Kidney (tissue), 14 donors: ENCODE results near the gene GPC3. TPM values are rescaled to one million over a fixed set of nuclear protein-coding genes. Genes with fewer than 3 reads are reported as not detected.
"Not testable (repeated sequence)": the region's sequence is repeated elsewhere in the genome, so short reads cannot be mapped to it uniquely, and the experiment has no call there.

Source experiments
- DNase-seq, 5 donors: peaks; one replicate each; pipeline ENCODE4 v3.0.0-alpha.2; 2013 to 2020
- FAIRE-seq: peaks from 2 replicates; lab custom pipeline; 2012; peaks lifted over from hg19 to GRCh38; lab: Jason Lieb, UNC
- H3K27ac ChIP-seq, 2 donors: one replicate each; pipeline ENCODE4 v1.7.0; 2013; ENCODE audit warnings: low read depth in 2 of 2, low read length in 2 of 2, inconsistent platforms in 1 of 2
- H3K27me3 ChIP-seq: one replicate; pipeline ENCODE4 v1.7.1; 2013; ENCODE audit warnings: low read length, inconsistent platforms; ENCODE audit not compliant: control insufficient read depth, insufficient read depth
- H3K36me3 ChIP-seq, 3 donors: one replicate each; pipeline versions ENCODE4 v1.7.0 to v1.7.1; 2013; ENCODE audit warnings: low read length in 3 of 3, control low read depth in 1 of 3, inconsistent platforms in 1 of 3; ENCODE audit not compliant: insufficient read depth in 3 of 3, control insufficient read depth in 2 of 3
- H3K4me1 ChIP-seq, 3 donors: one replicate each; pipeline versions ENCODE4 v1.7.0 to v1.7.1; 2013; ENCODE audit warnings: low read length in 3 of 3, inconsistent platforms in 1 of 3, low read depth in 1 of 3; ENCODE audit not compliant: control insufficient read depth in 2 of 3, insufficient read depth in 2 of 3
- H3K4me3 ChIP-seq, 3 donors: one replicate each; pipeline versions ENCODE4 v1.7.0 to v1.8.1; 2013; ENCODE audit warnings: low read length in 3 of 3, control low read depth in 1 of 3, inconsistent platforms in 1 of 3
- H3K9ac ChIP-seq, 3 donors: one replicate each; pipeline versions ENCODE4 v1.7.0 to v1.7.1; 2013; ENCODE audit warnings: low read length in 3 of 3, control low read depth in 1 of 3, inconsistent platforms in 1 of 3
- H3K9me3 ChIP-seq, 3 donors: one replicate each; pipeline versions ENCODE4 v1.7.0 to v1.7.1; 2013; ENCODE audit warnings: low read length in 3 of 3, control low read depth in 1 of 3, inconsistent platforms in 1 of 3; ENCODE audit not compliant: control insufficient read depth in 2 of 3, insufficient read depth in 1 of 3
- CTCF ChIP-seq: IDR thresholded peaks from 3 replicates; pipeline ENCODE4 v1.5.1; 2012; ENCODE audit warnings: mild to moderate bottlenecking, moderate library complexity, borderline replicate concordance; ENCODE audit not compliant: insufficient read depth; ENCODE audit errors: extremely low read depth
- intact Hi-C: fragments of 100-400 bp; cut with DNase I; formaldehyde crosslinking; loops from one replicate; pipeline ENCODE4 v1.11.1; 2022
- polyA plus RNA-seq: library from polyadenylated mRNA; stranded (reverse); fragments of 350-450 nt; fragmentation: Illumina TruSeq; extraction: RNeasy Lipid Tissue Mini Kit (QIAGEN cat#74804); gene quantifications from one replicate; pipeline ENCODE4 v1.2.3, GENCODE V29; 2014; ENCODE audit warnings: low read depth, low replicate concordance; ENCODE audit not compliant: insufficient read depth
- total RNA-seq: library from RNA; stranded (reverse); fragmentation: NEBNext Ultra II Directional; extraction: Animal tissue kit (Norgen Biotek cat#: 25700); gene quantifications from one replicate; pipeline ENCODE4 v1.2.1, GENCODE V29; 2021
- donor health status: control.
- donor health status: control.
- donor health status: control.
- donor health status: control.
- donor health status: control.
- donor health status: DM: yes; HTN: yes; CAD: no.
- donor health status: Normal renal cell carcinoma (clear cell type).

GPC3 gene
- total and polyA plus RNA-seq, 2 donors from 2014 or later: 43.0 to 52.5 TPM

DNA sequence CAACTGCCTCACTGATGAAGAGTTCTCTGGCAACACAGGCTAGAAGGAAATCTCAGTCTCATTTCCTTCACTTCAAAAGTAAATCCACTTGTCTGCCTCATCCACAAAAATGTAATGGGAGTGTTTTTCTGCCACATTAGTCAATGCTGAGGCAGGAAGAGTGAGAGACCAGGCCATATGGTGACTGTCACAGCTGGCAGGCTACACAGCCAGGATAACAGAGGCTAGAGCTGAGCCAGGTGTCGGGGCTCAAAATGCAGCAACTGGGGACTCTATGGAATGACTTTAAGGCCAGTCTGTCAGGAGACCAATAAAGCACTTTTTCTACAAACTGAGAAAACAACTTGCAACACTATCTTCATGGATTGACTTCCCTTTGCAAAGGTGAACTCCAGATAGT lies 204.2 kb downstream of the GPC3 start:
- TF ChIP-seq CTCF: no peak
- no peak overlapping the region for H3K4me3 ChIP-seq
- H3K9ac ChIP-seq: no peak overlapping the region
- H3K4me1 ChIP-seq: peaks cover 0 to 2% (median 0%) of the 10 kb centered on the region in 3 donors
- FAIRE-seq: no peak
- intact Hi-C loops: no loop called here
- no peak overlapping the region for H3K27ac ChIP-seq
- H3K9me3 ChIP-seq: no peaks in the 10 kb centered on the region
- H3K36me3 ChIP-seq: no peaks in the 10 kb centered on the region
- DNase-seq: peak in 3 of 5 donors; percentile 31 to 50 (median 34)
- H3K27me3 ChIP-seq: peaks cover 2% of the 10 kb centered on the region

- DNase-seq (no peak), FAIRE-seq (peak; percentile 65)
- Histone ChIP-seq H3K36me3 (no peaks in the 10 kb centered on the region), H3K9ac (no peak overlapping the region), H3K27me3 (no peaks in the 10 kb centered on the region), H3K27ac (no peak overlapping the region), H3K4me3 (no peak overlapping the region), H3K4me1 (no peaks in the 10 kb centered on the region), H3K9me3 (no peaks in the 10 kb centered on the region)
- TF ChIP-seq CTCF: peak; percentile 29
- intact Hi-C loops: no loop called here
These were observed 209.3 kb downstream of the GPC3 start for GRCh38 chrX:133776072-133776471.

- Histone ChIP-seq H3K4me1 (no peaks in the 10 kb centered on the region), H3K4me3 (no peak overlapping the region), H3K9me3 (no peaks in the 10 kb centered on the region), H3K36me3 (no peaks in the 10 kb centered on the region), H3K27me3 (no peaks in the 10 kb centered on the region), H3K27ac (no peak overlapping the region), H3K9ac (no peak overlapping the region)
- intact Hi-C loops: no loop called here
- FAIRE-seq (no peak), DNase-seq (no peak)
- no peak for TF ChIP-seq CTCF
These were observed 210.6 kb downstream of the GPC3 start for GRCh38 chrX:133774807-133775206.

GRCh38 chrX:133771086-133771646 lies 214.2 kb downstream of the GPC3 start:
- intact Hi-C loops: no loop called here
- no peaks in the 10 kb centered on the region for H3K36me3 ChIP-seq
- H3K9ac ChIP-seq: no peak overlapping the region
- no peaks in the 10 kb centered on the region for H3K27me3 ChIP-seq
- no peak for FAIRE-seq
- no peaks in the 10 kb centered on the region for H3K9me3 ChIP-seq
- H3K4me3 ChIP-seq: no peak overlapping the region
- H3K27ac ChIP-seq: no peak overlapping the region
- H3K4me1 ChIP-seq: no peaks in the 10 kb centered on the region
- no peak for DNase-seq
- no peak for TF ChIP-seq CTCF

- H3K9ac ChIP-seq, H3K27me3 ChIP-seq, intact Hi-C loops, H3K36me3 ChIP-seq, H3K9me3 ChIP-seq, DNase-seq, H3K27ac ChIP-seq, H3K4me3 ChIP-seq, H3K4me1 ChIP-seq, FAIRE-seq: not testable (repeated sequence)
These were observed 222.3 kb downstream of the GPC3 start for GRCh38 chrX:133762976-133763548.
